A549 treated with AZD9567 at 1 μM for 4 hours (cell line): ENCODE results near the gene METTL26. TPM values are rescaled to one million over a fixed set of nuclear protein-coding genes. Genes with fewer than 3 reads are reported as not detected.

ENCODE experiments used
- total RNA-seq: library from RNA; stranded (reverse); fragments of 200-300 nt; extraction: Qiagen RNA extraction; gene quantifications from 5 replicates; pipeline ENCODE4 v1.2.3, GENCODE V29; 2022; ENCODE audit not compliant: insufficient read depth

METTL26 gene
- 77.8 to 140 TPM (median 136 TPM) in 5 replicates for total RNA-seq

DNA sequence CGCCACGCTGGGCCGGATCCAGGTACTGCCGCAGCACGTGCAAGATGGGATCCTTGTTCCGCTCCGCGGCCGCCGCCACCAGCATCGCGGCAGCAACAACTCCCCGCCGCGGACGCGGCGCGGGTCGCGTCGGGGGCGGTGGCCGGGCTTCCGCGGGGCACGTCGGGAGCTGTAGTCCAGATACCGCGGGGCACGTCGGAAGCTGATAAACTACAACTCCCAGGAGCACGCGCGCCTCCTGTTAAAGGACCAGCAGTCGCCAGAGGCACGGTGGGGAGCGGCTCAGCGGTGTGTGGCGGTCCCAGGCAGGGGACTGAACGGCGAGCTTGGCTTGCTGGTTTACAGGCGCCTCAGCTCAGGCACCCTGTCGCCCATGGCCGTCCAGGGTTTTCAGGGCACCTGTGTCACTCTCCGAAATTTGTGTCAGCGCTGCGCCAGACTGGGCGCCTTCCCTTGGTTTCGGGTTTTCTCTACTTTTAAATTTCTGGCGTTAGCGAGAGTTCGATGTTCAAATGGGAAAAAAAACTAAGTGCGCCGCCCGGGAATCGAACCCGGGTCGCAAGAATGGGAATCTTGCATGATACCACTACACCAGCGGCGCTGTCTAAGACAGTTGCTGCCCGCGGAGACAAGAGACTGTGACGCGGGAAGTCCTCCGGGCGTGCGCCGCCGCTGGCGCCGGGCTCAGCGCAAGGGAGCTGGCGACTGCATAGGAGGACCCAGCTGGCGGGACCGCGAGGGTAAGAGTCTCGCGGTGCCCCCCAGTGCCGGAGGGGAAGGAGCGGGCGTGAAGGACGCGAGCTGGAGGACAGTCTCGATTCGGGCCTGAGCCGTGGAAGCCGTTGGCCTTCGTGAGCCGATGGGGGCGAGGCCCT lies at the start of gene METTL26:
Gene METTL26, minus strand, starts transcription at position 100 of the 875 bp plus-strand sequence. Its CDS starts 15 bp downstream, at position 85.

DNA sequence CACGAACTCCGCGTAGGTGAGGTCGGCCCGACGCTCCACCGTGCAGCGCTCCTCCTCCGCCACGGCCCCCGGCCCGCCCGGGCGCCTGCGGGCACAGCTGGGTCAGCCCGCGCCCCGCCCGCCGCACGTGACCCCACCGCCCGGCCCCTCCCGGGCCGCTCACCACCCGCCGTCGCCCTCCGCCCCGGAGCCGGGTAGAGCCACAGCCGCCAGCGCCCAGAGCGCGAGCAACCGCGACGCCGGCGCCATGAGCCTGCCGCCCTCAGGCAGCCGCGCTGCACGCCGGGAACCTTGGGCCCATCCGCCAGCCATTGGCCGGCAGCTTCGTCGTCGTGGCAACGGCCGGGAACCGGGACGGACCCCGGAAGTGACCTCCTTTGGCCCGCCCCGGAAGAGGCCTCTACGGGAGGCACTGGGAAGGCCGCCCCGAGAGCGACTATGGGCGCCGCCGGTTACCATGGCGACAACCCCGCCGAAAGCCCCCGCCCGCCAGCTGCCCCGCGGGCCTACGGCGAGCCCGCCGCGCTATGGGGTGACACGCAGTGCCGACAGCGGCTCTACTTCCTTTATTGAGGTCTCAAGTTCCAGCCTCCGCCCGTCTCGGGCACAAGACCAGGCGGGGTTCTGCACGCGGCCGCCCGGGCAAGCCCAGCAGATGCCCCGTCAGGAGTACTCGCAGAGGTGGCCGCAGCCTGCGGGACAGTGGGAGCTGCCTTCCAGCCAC lies 48.1 kb upstream of the METTL26 start, which contains the start of gene JMJD8:
Gene JMJD8, minus strand, starts transcription at position 264 of the 724 bp plus-strand sequence. Its CDS starts 15 bp downstream, at position 249.

DNA sequence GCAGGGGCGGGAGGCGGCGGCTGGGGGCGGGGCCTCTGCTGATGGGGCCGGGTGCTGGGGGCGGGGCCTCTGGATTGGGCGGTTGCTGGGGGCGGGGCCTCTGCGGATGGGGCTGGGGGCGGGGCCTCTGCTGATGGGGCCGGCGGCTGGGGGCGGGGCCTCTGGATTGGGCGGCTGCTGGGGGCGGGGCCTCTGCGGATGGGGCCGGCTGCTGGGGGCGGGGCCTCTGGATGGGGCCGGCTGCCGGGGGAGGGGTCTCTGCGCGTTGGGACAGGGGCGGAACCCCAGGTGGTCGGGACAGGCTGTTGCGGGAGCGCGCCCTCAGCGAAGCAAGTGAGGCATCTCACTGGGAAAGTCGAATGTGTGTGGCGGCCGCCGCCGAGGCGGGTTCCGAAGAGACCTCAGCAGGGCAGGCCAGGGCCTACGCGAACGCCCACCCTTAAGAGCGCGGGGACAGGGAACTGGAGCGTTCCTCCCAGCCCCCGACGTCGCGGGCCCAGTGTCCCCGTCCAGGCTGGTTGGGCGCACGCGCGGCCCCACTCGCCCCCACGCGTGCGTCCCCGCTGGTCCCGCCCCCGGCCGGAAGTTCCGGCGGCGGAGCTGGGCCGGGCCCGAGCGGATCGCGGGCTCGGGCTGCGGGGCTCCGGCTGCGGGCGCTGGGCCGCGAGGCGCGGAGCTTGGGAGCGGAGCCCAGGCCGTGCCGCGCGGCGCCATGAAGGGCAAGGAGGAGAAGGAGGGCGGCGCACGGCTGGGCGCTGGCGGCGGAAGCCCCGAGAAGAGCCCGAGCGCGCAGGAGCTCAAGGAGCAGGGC lies 43.9 kb upstream of the METTL26 start, which contains the start of gene STUB1:
Gene STUB1, plus strand, starts transcription at position 597 of the 811 bp plus-strand sequence. Its CDS starts 116 bp downstream, at position 713.

DNA sequence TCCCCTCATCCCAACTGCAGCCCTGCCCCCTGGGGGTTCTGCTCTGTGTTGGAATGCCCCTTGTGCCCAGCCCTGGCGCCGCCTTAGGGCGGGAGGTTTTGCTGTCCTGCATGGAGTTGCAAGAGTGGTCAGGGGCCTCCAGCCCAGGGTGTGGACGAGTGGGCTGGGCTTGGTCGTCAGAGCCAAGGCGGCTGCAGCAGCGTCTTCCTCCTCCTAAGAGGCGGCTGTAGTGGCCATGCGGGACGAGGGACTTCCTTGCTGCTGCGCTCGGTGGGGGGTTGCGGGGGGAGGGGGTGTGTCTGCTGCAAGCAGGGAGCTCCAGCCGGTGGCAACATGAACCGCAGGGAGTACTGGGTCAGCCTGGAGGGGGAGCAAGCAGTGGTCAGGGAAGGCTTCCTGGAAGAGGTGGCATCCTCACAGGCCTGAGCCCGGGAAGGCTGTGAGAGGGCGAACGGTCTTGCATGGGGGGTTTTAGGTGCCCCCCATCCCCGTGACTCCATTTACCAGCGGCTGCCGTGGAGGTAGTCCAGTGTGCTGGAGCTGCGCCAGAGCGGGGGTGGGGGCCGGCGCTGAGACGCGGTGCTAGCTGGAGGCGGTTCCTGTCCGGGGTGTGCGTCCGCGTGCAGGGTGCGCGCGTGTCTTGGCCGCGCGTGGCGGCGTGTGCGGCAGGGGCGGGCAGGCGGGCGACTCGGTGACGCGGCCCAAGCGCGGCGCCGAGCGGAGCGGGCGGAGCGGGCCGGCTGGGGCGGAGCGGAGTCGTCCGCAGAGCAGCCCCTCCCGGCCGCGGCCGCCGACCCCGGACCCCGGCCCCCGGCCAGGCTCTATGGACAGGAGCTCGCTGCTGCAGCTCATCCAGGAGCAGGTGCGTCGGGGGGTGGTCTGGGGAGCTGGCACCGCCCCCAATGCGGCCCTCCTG lies 39.1 kb upstream of the METTL26 start, which contains the start of gene RHBDL1:
Gene RHBDL1, plus strand, starts transcription at position 704 of the 916 bp plus-strand sequence. Its CDS starts 120 bp downstream, at position 824.

DNA sequence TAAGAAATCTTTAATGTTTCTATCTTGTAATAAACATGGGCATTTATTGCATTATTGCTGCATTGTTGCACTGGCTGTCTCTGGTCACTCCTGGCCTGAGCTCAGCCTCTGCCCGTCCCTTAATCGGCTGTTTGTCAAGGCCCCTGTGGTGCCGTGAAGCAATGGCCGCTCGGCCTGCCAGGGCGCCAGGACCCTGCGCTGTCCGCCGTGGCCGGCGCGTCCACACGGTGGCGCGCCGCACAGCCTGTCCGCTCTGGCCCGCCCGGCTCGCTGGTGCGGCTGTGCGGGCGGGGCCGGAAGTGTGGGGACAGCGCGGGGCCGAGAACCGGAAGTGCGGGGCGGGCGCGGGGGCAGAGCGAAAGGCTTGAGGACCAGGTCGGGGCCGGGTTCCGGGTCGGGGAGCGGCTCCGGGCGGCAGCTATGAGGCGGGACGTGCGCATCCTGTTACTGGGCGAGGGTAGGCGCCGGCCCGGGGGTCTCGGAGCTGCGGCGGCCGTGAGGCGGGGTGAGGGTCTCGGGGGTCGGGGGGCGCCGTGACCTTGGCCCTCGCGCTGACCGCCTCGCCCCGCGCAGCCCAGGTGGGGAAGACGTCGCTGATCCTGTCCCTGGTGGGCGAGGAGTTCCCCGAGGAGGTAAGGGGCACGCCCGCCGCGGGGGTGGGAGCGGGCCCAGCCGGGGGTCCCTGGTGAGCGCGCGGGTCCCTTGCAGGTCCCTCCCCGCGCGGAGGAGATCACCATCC lies 31.8 kb upstream of the METTL26 start, which contains the start of gene RHOT2:
Gene RHOT2, plus strand, starts transcription at position 353 of the 739 bp plus-strand sequence. Its CDS starts 68 bp downstream, at position 421.

DNA sequence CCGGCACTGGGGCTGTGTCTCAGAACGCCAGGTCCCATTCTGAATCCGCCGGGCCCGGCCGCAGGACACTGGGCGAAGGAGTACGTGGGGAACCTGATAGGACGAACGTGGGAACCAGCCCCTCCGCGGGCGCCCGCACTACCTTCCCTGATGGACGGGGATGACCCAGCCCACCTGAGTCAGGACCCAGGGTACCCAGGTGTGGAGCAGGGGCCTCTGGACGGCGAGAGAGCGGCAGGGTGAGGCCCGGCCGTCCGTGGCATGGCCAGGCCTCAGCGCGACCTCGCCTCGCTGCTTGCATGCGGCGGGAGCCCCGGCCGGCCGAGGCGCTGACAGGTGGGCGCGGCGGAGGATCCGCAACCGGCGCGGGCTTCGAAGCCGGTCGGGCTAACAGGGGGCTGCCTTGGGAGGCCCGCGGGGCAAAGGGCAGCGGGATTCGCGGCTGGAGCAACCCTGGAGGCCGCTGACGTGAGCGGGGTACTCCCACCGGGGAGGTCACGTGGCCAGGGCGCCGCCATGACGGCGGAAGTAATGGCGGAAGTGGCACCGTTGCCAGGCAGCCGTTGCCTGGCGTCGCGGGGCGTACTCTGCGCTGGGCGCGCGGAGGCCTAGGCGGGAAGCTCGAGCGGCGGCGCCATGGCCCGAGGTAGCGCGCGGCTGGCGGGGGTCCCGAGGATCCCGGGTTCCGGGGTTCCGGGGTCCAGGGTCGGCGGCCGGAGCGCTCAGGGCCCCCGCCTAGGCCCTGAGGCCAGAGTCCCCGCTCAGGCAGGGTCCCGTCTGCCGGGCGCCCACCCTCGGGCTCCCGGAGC lies 12.9 kb upstream of the METTL26 start, which contains the start of gene WDR90:
Gene WDR90, plus strand, starts transcription at position 585 of the 809 bp plus-strand sequence. Its CDS starts 52 bp downstream, at position 637.

DNA sequence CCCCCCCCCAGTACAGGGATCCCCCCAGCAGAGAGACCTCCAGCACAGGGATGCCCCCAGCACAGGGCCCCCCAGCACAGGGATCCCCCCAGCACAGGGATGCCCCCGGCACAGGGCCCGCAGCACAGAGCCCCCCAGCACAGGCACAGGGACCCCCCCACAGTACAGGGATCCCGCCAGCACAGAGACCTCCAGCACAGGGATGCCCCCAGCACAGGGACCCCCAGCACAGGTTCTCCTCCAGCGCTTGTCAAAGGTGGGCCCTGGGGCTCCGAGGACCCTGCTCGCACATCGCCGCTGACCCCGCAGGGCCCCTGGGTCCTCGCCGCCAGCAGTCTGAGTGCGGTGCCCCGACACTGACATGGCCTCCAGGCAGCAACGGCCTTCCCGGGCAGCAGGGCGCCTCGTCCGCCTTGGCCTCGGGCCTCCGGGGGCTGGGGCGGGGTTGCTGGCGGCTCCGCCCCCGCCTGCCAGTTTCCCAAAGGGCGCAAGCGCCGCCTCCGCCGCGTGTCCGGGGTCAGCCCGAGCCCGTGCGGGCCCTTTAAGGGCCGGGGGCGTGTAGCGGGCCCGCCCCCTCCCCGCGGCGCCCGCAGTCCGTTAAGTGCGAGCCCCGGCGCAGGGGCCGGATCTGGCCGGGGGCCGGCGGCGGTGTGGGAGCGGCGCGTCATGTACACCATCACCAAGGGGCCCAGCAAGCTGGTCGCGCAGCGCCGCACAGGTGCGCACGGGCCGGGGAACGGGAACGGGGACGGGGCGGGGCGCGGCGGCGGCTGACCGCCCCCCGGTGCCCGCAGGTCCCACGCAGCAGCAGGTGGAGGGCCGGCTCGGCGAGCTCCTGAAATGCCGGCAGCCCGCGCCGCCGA lies 5.5 kb upstream of the METTL26 start, which contains the start of gene MCRIP2:
Gene MCRIP2, plus strand, starts transcription at position 503 of the 863 bp plus-strand sequence. Its CDS starts 164 bp downstream, at position 667.

DNA sequence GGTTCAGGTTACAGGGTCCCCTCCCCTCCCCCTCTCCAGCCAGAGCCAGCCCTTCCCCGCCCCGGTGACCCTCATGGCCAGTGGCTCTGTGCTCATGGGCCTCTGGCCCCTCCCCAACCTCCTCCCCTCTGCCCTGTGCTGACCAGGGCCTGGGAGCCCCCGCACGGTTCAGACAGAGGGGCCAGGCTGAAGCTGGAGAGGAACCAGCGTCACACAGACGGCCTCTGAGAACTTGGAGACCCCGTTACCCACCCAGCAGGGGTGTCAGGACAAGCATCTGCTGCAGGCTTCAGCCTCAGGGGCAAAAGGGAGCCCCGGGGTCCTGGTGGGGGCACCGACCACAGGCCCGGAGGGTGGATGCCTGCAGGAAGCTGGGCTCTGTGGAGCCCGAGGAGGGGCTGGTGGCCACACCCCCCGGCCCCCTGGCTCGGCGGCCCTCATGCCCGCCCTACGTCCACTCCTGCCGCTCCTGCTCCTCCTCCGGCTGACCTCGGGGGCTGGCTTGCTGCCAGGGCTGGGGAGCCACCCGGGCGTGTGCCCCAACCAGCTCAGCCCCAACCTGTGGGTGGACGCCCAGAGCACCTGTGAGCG lies 5.2 kb downstream of the METTL26 start, which contains the start of gene WFIKKN1:
Gene WFIKKN1, plus strand, starts transcription at position 171 of the 591 bp plus-strand sequence. Its CDS starts 269 bp downstream, at position 440.

DNA sequence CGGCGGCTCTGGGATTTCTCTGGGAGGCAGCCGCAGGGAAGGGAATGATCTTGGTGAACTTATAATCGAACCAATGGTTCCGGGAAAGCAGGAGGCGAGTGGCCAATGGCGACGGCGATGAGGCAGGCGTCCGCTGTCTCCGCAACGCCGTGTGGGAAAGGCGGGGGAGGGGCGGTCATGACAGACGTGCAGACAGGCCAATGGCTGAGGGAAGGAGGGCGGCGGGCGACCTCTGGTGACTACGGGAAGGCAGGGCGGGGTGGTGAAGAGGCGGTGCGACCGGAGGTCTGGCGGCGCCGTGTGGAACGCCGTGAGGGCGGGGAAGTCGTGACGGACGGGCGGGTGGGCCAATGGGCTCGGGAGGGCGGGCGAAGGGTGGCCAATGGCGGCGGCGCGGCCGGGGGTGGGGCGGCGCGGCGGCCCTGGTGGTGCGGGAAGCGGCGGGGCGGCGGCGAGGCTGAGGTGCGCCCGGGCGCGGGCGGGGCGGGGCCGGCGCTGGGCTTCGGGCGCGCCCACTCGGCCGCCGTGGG lies 46.4 kb downstream of the METTL26 start, which contains the start of gene RAB40C:
Gene RAB40C, plus strand, starts transcription at position 409 of the 530 bp plus-strand sequence. CDS start 226 bp downstream, outside the sequence.

Other genes with a start within 250 kb of the METTL26 start
- gene NME4, start 239.1 kb downstream of the METTL26 start, total RNA-seq = 326 to 424 TPM (median 419 TPM) in 5 replicates
- gene DECR2, start 234.4 kb downstream of the METTL26 start, total RNA-seq = 22.9 to 32.3 TPM (median 31.6 TPM) in 5 replicates
- gene RAB11FIP3, start 210.7 kb downstream of the METTL26 start, total RNA-seq = 23.5 to 29.0 TPM (median 27.5 TPM) in 5 replicates
- gene CAPN15, start 108.6 kb downstream of the METTL26 start, total RNA-seq = 45.6 to 75.6 TPM (median 71.1 TPM) in 5 replicates
- 0.05 to 0.19 TPM (median 0.08 TPM) in 4 of 5 replicates, not detected in the other for gene PRR35, start 75.9 kb downstream of the METTL26 start, total RNA-seq
- 0.14 to 0.24 TPM (median 0.21 TPM) in 4 of 5 replicates, not detected in the other for gene NHLRC4, start 69.3 kb downstream of the METTL26 start, total RNA-seq
- gene PIGQ, start 66.3 kb downstream of the METTL26 start, total RNA-seq = 41.9 to 44.5 TPM (median 42.8 TPM) in 5 replicates
- gene RAB40C, start 46.2 kb downstream of the METTL26 start, total RNA-seq = 16.5 to 21.1 TPM (median 20.7 TPM) in 5 replicates
- 0.21 to 0.26 TPM (median 0.23 TPM) in 4 of 5 replicates, not detected in the other for gene WFIKKN1, start 5.3 kb downstream of the METTL26 start, total RNA-seq
- 21.4 to 47.7 TPM (median 40.9 TPM) in 5 replicates for gene MCRIP2, start 5.5 kb upstream of the METTL26 start, total RNA-seq
- gene WDR90, start 13.1 kb upstream of the METTL26 start, total RNA-seq = 29.1 to 35.6 TPM (median 31.4 TPM) in 5 replicates
- 60.5 to 110 TPM (median 103 TPM) in 5 replicates for gene RHOT2, start 31.8 kb upstream of the METTL26 start, total RNA-seq
- gene RHBDL1, start 39.4 kb upstream of the METTL26 start, total RNA-seq = 1.5 to 2.0 TPM (median 1.6 TPM) in 4 of 5 replicates, not detected in the other
- gene STUB1, start 44.1 kb upstream of the METTL26 start, total RNA-seq = 77.5 to 143 TPM (median 137 TPM) in 5 replicates
- gene JMJD8, start 48.0 kb upstream of the METTL26 start, total RNA-seq = 56.9 to 81.0 TPM (median 77.8 TPM) in 5 replicates
- 4.2 to 6.2 TPM (median 5.9 TPM) in 5 replicates for gene WDR24, start 54.1 kb upstream of the METTL26 start, total RNA-seq
- gene FBXL16, start 69.5 kb upstream of the METTL26 start, total RNA-seq = 6.3 to 9.6 TPM (median 7.2 TPM) in 5 replicates
- 71.0 to 213 TPM (median 211 TPM) in 5 replicates for gene METRN, start 78.8 kb upstream of the METTL26 start, total RNA-seq
- gene ANTKMT, start 84.8 kb upstream of the METTL26 start, total RNA-seq = 43.2 to 64.4 TPM (median 63.4 TPM) in 5 replicates
- gene CCDC78, start 90.1 kb upstream of the METTL26 start, total RNA-seq = 3.1 to 6.8 TPM (median 4.9 TPM) in 5 replicates
- gene HAGHL, start 90.8 kb upstream of the METTL26 start, total RNA-seq = 4.1 to 22.8 TPM (median 20.5 TPM) in 5 replicates
- gene CIAO3, start 104.7 kb upstream of the METTL26 start, total RNA-seq = 21.6 to 27.5 TPM (median 25.4 TPM) in 5 replicates
- gene MSLN, start 124.4 kb upstream of the METTL26 start, total RNA-seq = 1.6 to 2.8 TPM (median 2.2 TPM) in 5 replicates
- gene RPUSD1, start 152.1 kb upstream of the METTL26 start, total RNA-seq = 29.7 to 58.4 TPM (median 53.8 TPM) in 5 replicates
- 25.3 to 43.9 TPM (median 32.1 TPM) in 5 replicates for gene CHTF18, start 152.3 kb upstream of the METTL26 start, total RNA-seq
- 0.08 TPM in 1 of 5 replicates, not detected in the others for gene GNG13, start 164.4 kb upstream of the METTL26 start, total RNA-seq